Activated naive CD4-positive, alpha-beta T cell treated with anti-CD3 and anti-CD28 coated beads, Interleukin-2, amount 50 U/mL, for 72 hours (primary cell): ENCODE results near the gene KIF16B. TPM values are rescaled to one million over a fixed set of nuclear protein-coding genes. Genes with fewer than 3 reads are reported as not detected.
"Not testable (repeated sequence)": the region's sequence is repeated elsewhere in the genome, so short reads cannot be mapped to it uniquely, and the experiment has no call there.

Source experiments
- ATAC-seq, 2 donors: fragments of 150-1000 bp; cut with Tn5 transposase; 2 replicates each; pipeline ENCODE4 v1.10.0; 2021; ENCODE audit warnings: mild to moderate bottlenecking in 2 of 2, moderate library complexity in 2 of 2
- DNase-seq, 2 donors: peaks; one replicate each; pipeline ENCODE4 v3.0.0; 2021 to 2022; ENCODE audit warnings: low spot score in 2 of 2
- H3K27ac Mint-ChIP-seq, 2 donors: one replicate each; pipeline ENCODE4 v1.8.0; 2022; ENCODE audit warnings: mild to moderate bottlenecking in 2 of 2, mixed read lengths in 2 of 2
- H3K36me3 Mint-ChIP-seq, 2 donors: one replicate each; pipeline ENCODE4 v1.8.0; 2022; ENCODE audit warnings: mixed read lengths in 2 of 2
- H3K9me3 Mint-ChIP-seq, 2 donors: one replicate each; pipeline ENCODE4 v1.8.0; 2022; ENCODE audit warnings: mixed read lengths in 2 of 2
- total RNA-seq, 2 donors: library from RNA; stranded (reverse); gene quantifications; one replicate each; pipeline ENCODE4 v1.2.3, GENCODE V29; 2022

KIF16B gene
- total RNA-seq, 2 donors from 2014 or later: 8.3 to 8.9 TPM

- no peak for DNase-seq
- no peak for ATAC-seq
- H3K27ac Mint-ChIP-seq: no peak overlapping the region
- H3K9me3 Mint-ChIP-seq: peaks cover 0 to 3% of the 10 kb centered on the region in 2 donors
- H3K36me3 Mint-ChIP-seq: peaks cover 0 to 5% of the 10 kb centered on the region in 2 donors
These were observed 7.2 kb downstream of the KIF16B start for GRCh38 chr20:16566080-16566479.

DNA sequence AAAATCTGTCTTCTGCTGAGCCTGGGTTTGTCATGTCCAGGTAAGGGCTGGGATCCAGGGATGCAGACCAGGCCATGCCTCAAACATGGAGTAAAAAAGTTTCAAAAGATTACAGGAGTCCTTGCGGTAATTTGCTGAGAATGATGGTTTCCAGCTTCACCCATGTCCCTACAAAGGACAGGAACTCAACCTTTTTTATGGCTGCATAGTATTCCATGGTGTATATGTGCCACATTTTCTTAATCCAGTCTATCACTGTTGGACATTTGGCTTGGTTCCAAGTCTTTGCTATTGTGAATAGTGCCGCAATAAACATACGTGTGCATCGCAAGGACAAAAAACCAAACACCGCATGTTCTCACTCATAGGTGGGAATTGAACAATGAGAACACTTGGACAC is 9.2 kb downstream of the KIF16B start:
- H3K36me3 Mint-ChIP-seq, H3K27ac Mint-ChIP-seq, DNase-seq, H3K9me3 Mint-ChIP-seq, ATAC-seq: not testable (repeated sequence)

- H3K9me3 Mint-ChIP-seq: peaks cover 0 to 3% of the 10 kb centered on the region in 2 donors
- no peak overlapping the region for H3K27ac Mint-ChIP-seq
- ATAC-seq (no peak), DNase-seq (no peak)
- H3K36me3 Mint-ChIP-seq: no peaks in the 10 kb centered on the region
These were observed 10.0 kb downstream of the KIF16B start for GRCh38 chr20:16563066-16563806.

- DNase-seq: no peak
- ATAC-seq: no peak
- peaks cover 0 to 3% of the 10 kb centered on the region in 2 donors for H3K9me3 Mint-ChIP-seq
- no peaks in the 10 kb centered on the region for H3K36me3 Mint-ChIP-seq
- no peak overlapping the region for H3K27ac Mint-ChIP-seq
These were observed 11.0 kb downstream of the KIF16B start for GRCh38 chr20:16562259-16562658.

GRCh38 chr20:16560661-16561060 is 12.6 kb downstream of the KIF16B start:
- ATAC-seq: no peak
- peaks cover 0 to 3% of the 10 kb centered on the region in 2 donors for H3K9me3 Mint-ChIP-seq
- H3K27ac Mint-ChIP-seq: no peak overlapping the region
- no peaks in the 10 kb centered on the region for H3K36me3 Mint-ChIP-seq
- DNase-seq: no peak

- Mint-ChIP-seq H3K36me3 (no peaks in the 10 kb centered on the region), H3K9me3 (peaks cover 0 to 3% of the 10 kb centered on the region in 2 donors), H3K27ac (no peak overlapping the region)
- ATAC-seq (no peak), DNase-seq (no peak)
These were observed 13.0 kb downstream of the KIF16B start for GRCh38 chr20:16560216-16560615.

DNA sequence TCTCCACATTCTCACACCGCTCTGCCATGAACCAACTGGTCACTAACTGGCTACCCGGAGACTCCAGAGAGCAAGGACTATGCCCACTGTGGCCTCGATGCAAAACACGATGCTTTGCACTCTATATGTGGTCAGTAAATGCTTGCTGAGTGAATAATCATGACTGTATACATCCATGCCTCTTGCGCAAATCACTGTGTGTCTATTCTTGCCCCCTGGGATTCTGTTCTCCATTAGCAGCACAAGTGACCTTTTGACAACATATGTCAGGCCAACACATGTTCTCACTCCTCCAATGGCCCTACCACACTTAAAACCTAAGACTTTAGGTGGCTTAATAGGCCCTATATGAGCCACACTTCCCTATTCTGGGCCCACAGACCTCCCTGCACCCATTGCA is 16.9 kb downstream of the KIF16B start:
- no peak for ATAC-seq
- H3K36me3 Mint-ChIP-seq: peaks cover 0 to 11% of the 10 kb centered on the region in 2 donors
- DNase-seq: no peak
- H3K9me3 Mint-ChIP-seq: peaks cover 2 to 4% of the 10 kb centered on the region in 2 donors
- H3K27ac Mint-ChIP-seq: no peak overlapping the region

DNA sequence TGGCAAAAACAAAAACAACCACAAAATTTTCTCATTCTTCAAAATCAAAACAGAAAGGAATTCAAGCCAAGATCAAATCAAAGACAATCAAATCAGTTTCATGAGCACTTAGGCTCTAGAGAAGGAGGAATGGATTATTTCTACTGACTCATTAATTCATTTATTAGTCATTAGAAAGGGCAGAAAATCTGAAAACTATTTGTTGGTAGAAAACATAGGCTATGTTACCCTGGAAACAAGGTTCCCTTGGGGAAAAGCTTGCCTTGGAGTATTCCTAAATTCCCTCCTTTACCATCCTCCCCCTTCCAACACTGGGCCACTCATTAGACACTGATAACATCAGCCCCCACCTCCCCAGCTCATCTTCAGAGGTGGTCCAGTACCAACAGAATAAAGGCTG is 17.5 kb downstream of the KIF16B start:
- H3K36me3 Mint-ChIP-seq: peaks cover 0 to 13% of the 10 kb centered on the region in 2 donors
- DNase-seq (no peak), ATAC-seq (no peak)
- H3K9me3 Mint-ChIP-seq: peaks cover 3 to 4% of the 10 kb centered on the region in 2 donors
- H3K27ac Mint-ChIP-seq: no peak overlapping the region

- no peak overlapping the region for H3K27ac Mint-ChIP-seq
- no peak for DNase-seq
- H3K36me3 Mint-ChIP-seq: peaks cover 0 to 13% of the 10 kb centered on the region in 2 donors
- no peak for ATAC-seq
- H3K9me3 Mint-ChIP-seq: peaks cover 3 to 4% of the 10 kb centered on the region in 2 donors
These were observed 18.3 kb downstream of the KIF16B start for GRCh38 chr20:16554766-16555543.

DNA sequence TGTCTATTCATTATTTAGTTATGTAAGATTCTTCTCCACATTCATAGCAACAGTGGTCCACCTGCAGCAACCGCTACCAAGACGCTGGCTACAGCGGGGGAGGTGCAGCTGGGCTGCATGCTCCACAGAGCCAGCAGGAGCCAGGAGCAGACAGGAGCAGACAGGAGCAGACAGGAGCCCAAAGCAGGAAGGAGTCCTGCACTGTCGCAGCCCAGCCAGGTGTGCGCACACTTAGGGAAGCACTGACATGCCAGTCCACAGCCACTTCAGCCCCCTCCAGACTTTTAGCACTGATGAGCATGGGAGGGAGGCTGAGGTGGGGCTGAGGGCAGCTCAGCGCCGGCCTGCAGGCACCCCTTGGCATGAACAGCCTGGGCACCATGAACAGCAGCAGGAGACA is 19.6 kb downstream of the KIF16B start:
- no peak for DNase-seq
- Mint-ChIP-seq H3K9me3 (peaks cover 3 to 4% of the 10 kb centered on the region in 2 donors), H3K27ac (no peak overlapping the region), H3K36me3 (peaks cover 0 to 13% of the 10 kb centered on the region in 2 donors)
- no peak for ATAC-seq

DNA sequence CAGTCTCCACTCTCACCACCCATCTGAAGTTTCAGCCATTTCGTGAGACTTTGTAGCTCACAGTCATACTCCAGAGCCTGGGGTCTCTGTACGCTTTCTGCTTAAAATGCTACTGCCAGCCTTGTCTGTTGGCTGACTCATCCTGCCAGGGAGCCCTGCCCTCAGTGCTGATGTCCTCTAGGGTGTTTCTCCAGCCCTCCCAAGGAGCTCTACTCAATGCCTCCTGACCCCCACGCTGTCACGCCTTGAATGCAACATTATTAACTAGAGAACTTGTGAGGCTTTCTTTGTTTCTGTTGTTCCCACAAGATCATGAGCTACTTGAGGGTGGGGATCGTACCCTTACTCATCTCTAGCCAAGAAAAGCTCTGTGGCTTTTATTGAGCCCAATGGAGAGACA is 20.1 kb downstream of the KIF16B start:
- H3K36me3 Mint-ChIP-seq: peaks cover 0 to 13% of the 10 kb centered on the region in 2 donors
- H3K9me3 Mint-ChIP-seq: peaks cover 3 to 4% of the 10 kb centered on the region in 2 donors
- no peak for DNase-seq
- H3K27ac Mint-ChIP-seq: peak overlapping the region in 1 of 2 donors; percentile 82
- ATAC-seq: no peak

DNA sequence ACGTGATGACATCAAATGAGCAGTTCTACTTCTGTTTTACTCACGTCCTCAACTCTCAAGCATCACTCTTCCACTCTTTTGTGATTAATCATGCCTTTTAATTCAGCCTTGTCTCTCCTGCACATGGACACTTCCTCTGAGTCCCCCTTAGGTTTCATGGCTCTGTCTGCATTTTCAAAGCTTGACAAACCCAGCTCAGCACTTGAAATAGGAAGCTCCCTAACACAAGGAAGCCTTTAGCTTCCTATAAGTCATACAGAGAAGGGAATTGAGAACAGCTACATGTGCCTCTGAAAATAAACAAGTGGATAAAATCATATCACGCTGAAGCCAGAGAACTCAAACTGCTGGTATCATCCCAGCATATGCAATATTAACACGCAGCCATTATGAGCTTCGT is 21.2 kb downstream of the KIF16B start:
- peaks cover 3 to 4% of the 10 kb centered on the region in 2 donors for H3K9me3 Mint-ChIP-seq
- ATAC-seq (no peak), DNase-seq (no peak)
- peaks cover 0 to 13% of the 10 kb centered on the region in 2 donors for H3K36me3 Mint-ChIP-seq
- no peak overlapping the region for H3K27ac Mint-ChIP-seq

- DNase-seq: no peak
- peaks cover 0 to 13% of the 10 kb centered on the region in 2 donors for H3K36me3 Mint-ChIP-seq
- no peak for ATAC-seq
- H3K9me3 Mint-ChIP-seq: peaks cover 3 to 4% of the 10 kb centered on the region in 2 donors
- H3K27ac Mint-ChIP-seq: no peak overlapping the region
These were observed 21.6 kb downstream of the KIF16B start for GRCh38 chr20:16551607-16552006.

DNA sequence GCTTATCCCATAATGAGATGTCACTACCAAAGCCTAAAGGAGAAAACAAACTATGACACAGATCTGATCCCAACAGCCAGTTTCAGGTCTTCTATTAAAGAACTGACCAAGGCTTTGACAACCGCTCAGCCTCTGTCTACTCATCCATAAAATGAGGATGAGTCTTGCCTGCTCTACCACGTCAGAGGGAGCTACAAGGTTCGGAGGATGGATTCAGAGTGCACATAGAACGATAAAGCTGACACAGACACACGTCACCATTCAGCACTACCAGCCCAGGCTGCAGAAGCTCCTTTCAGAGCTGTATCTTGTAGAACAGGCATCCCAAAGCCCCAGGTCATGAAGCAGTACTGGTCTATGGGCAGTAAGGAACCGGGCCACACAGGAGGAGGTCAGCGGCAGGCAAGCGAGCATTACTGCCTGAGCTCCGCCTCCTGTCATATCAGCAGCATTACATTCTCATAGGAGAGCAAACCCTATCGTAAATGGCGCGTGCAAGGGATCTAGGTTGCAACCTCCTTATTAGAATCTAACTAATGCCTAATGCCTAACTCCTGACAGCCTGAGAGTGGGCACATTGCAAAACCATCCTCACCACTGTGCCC is 25.1 kb downstream of the KIF16B start:
- Mint-ChIP-seq H3K9me3 (peaks cover 3% of the 10 kb centered on the region in 2 donors), H3K36me3 (peaks cover 0 to 12% of the 10 kb centered on the region in 2 donors), H3K27ac (no peak overlapping the region)
- DNase-seq (no peak), ATAC-seq (no peak)

- DNase-seq: peak in 1 of 2 donors; percentile 10
- H3K36me3 Mint-ChIP-seq: no peaks in the 10 kb centered on the region
- no peaks in the 10 kb centered on the region for H3K9me3 Mint-ChIP-seq
- ATAC-seq: peak in 1 of 2 donors; percentile 92
- peak overlapping the region in 1 of 2 donors; percentile 50 for H3K27ac Mint-ChIP-seq
These were observed 28.3 kb downstream of the KIF16B start for GRCh38 chr20:16544949-16545348.

- Mint-ChIP-seq H3K9me3 (peaks cover 0 to 5% of the 10 kb centered on the region in 2 donors), H3K27ac (peak overlapping the region in 1 of 2 donors; percentile 6), H3K36me3 (peaks cover 0 to 6% of the 10 kb centered on the region in 2 donors)
- no peak for ATAC-seq
- no peak for DNase-seq
These were observed 30.8 kb downstream of the KIF16B start for GRCh38 chr20:16542477-16542876.

GRCh38 chr20:16541878-16542277 is 31.4 kb downstream of the KIF16B start:
- Mint-ChIP-seq H3K9me3 (peaks cover 0 to 5% of the 10 kb centered on the region in 2 donors), H3K36me3 (peaks cover 0 to 6% of the 10 kb centered on the region in 2 donors), H3K27ac (no peak overlapping the region)
- ATAC-seq (no peak), DNase-seq (no peak)
